H1 (cell line): ENCODE results near the gene PPP1R3F. TPM values are rescaled to one million over a fixed set of nuclear protein-coding genes. Genes with fewer than 3 reads are reported as not detected.

Experiments
- CTCF ChIA-PET: fragments of 300-600 bp; sonication (Branson Sonifier 250); formaldehyde crosslinking; loops from one replicate; lab custom pipeline; 2021; ENCODE audit not compliant: partially characterized antibody; lab: Charles Lee
- POLR2A ChIA-PET: fragments of 300-600 bp; sonication (Branson Sonifier 250); formaldehyde crosslinking; loops from one replicate; lab custom pipeline; 2021; ENCODE audit warnings: inconsistent platforms; ENCODE audit not compliant: partially characterized antibody; lab: Charles Lee
- DNase-seq, 2 experiments: peaks; one replicate each; pipeline versions ENCODE4 v3.0.0 to v3.0.0-alpha.2; 2010 to 2022; ENCODE audit warnings: low spot score in 2 of 2, low read depth in 1 of 2, mixed read lengths in 1 of 2
- FAIRE-seq: peaks from 2 replicates; lab custom pipeline; 2011; peaks lifted over from hg19 to GRCh38; lab: Jason Lieb, UNC
- H2AFZ ChIP-seq: 2 replicates; pipeline ENCODE4 v1.8.1; 2012; ENCODE audit warnings: low read length, inconsistent platforms
- H2AK5ac ChIP-seq: 2 replicates; pipeline ENCODE4 v1.6.1; 2013; ENCODE audit warnings: low read depth, low read length
- H2BK120ac ChIP-seq: replicated peaks from 2 replicates; pipeline ENCODE3; 2013; ENCODE audit warnings: low read depth, low read length, inconsistent platforms
- H2BK12ac ChIP-seq: 2 replicates; pipeline ENCODE4 v1.6.1; 2013; ENCODE audit warnings: low read depth, low read length
- H2BK15ac ChIP-seq: 2 replicates; pipeline ENCODE4 v1.6.1; 2013; ENCODE audit warnings: low read length
- H2BK20ac ChIP-seq: 2 replicates; pipeline ENCODE4 v1.6.1; 2013; ENCODE audit warnings: low read length
- H2BK5ac ChIP-seq: 2 replicates; pipeline ENCODE4 v1.6.1; 2013; ENCODE audit warnings: low read depth, low read length
- H3K14ac ChIP-seq: 2 replicates; pipeline ENCODE4 v1.6.1; 2013; ENCODE audit warnings: inconsistent platforms; ENCODE audit not compliant: insufficient read length
- H3K18ac ChIP-seq: 2 replicates; pipeline ENCODE4 v1.6.1; 2013; ENCODE audit warnings: low read length; ENCODE audit errors: extremely low read depth
- H3K23ac ChIP-seq: 2 replicates; pipeline ENCODE4 v1.6.1; 2013; ENCODE audit warnings: inconsistent platforms; ENCODE audit not compliant: insufficient read length
- H3K23me2 ChIP-seq: 2 replicates; pipeline ENCODE4 v1.6.1; 2013; ENCODE audit warnings: low read depth, low read length
- H3K27ac ChIP-seq: 2 replicates; pipeline ENCODE4 v1.6.1; 2011; ENCODE audit warnings: low read depth, low read length, inconsistent platforms
- H3K27me3 ChIP-seq, 4 experiments: replicated peaks in 1 of 4; 1 replicate in 1 of 4; 2 replicates in 3 of 4; pipeline versions ENCODE4 v1.6.1 to v1.8.1; 2011 to 2013; ENCODE audit warnings: low read length in 3 of 4, mild to moderate bottlenecking in 3 of 4, inconsistent platforms in 2 of 4, mixed read lengths in 2 of 4, moderate library complexity in 1 of 4; ENCODE audit not compliant: control insufficient read depth in 3 of 4, insufficient read depth in 3 of 4; ENCODE audit errors: extremely low read depth in 1 of 4
- H3K36me3 ChIP-seq, 4 experiments: 2 replicates each; pipeline versions ENCODE4 v1.6.1 to v1.8.1; 2011 to 2013; ENCODE audit warnings: mild to moderate bottlenecking in 4 of 4, low read length in 3 of 4, moderate library complexity in 2 of 4, control low read depth in 1 of 4, inconsistent platforms in 1 of 4; ENCODE audit not compliant: insufficient read depth in 4 of 4, control insufficient read depth in 2 of 4
- H3K4ac ChIP-seq: replicated peaks from 2 replicates; pipeline ENCODE3; 2013; ENCODE audit warnings: low read length, low read depth, mixed read lengths, inconsistent platforms; ENCODE audit not compliant: insufficient read length
- H3K4me1 ChIP-seq, 4 experiments: replicated peaks in 1 of 4; 1 replicate in 1 of 4; 2 replicates in 3 of 4; pipeline versions ENCODE4 v1.6.1 to v1.8.1; 2011 to 2013; ENCODE audit warnings: low read length in 3 of 4, inconsistent platforms in 2 of 4, mixed read lengths in 1 of 4; ENCODE audit not compliant: insufficient read depth in 4 of 4, control insufficient read depth in 3 of 4
- H3K4me2 ChIP-seq, 2 experiments: 2 replicates each; pipeline versions ENCODE4 v1.6.1 to v1.8.1; 2011 to 2013; ENCODE audit warnings: low read depth in 2 of 2, low read length in 2 of 2, control low read depth in 1 of 2, inconsistent platforms in 1 of 2, mild to moderate bottlenecking in 1 of 2; ENCODE audit not compliant: insufficient read depth in 1 of 2
- H3K4me3 ChIP-seq, 4 experiments: fragments of 200-600, 300-600 bp in 1 of 4; sonication (generic), shearing (Covaris generic), sonication (Bioruptor Twin) in 1 of 4; 2 replicates each; pipeline versions ENCODE4 v1.5.1 to v1.8.1; 2011 to 2016; ENCODE audit warnings: low read length in 4 of 4, low read depth in 3 of 4, control low read depth in 2 of 4, inconsistent platforms in 2 of 4, mild to moderate bottlenecking in 2 of 4, mixed read lengths in 1 of 4, moderate library complexity in 1 of 4; ENCODE audit not compliant: insufficient read depth in 2 of 4; ENCODE audit errors: extremely low read depth in 1 of 4
- H3K56ac ChIP-seq: replicated peaks from 2 replicates; pipeline ENCODE3; 2013; ENCODE audit warnings: low read depth, mild to moderate bottlenecking, mixed read lengths, low read length, inconsistent platforms; ENCODE audit not compliant: insufficient read length
- H3K79me1 ChIP-seq: 2 replicates; pipeline ENCODE4 v1.6.1; 2013; ENCODE audit warnings: low read depth, low read length, control low read depth
- H3K79me2 ChIP-seq, 2 experiments: 2 replicates each; pipeline versions ENCODE4 v1.6.1 to v1.8.1; 2012 to 2013; ENCODE audit warnings: low read length in 2 of 2, mild to moderate bottlenecking in 2 of 2, inconsistent platforms in 1 of 2; ENCODE audit not compliant: insufficient read depth in 2 of 2, control insufficient read depth in 1 of 2
- H3K9ac ChIP-seq, 4 experiments: replicated peaks in 1 of 4; 1 replicate in 1 of 4; 2 replicates in 3 of 4; pipeline versions ENCODE4 v1.6.1 to v1.8.1; 2011 to 2013; ENCODE audit warnings: low read depth in 3 of 4, low read length in 3 of 4, control low read depth in 2 of 4, mild to moderate bottlenecking in 2 of 4, moderate library complexity in 2 of 4, inconsistent platforms in 1 of 4; ENCODE audit errors: extremely low read depth in 1 of 4
- H3K9me3 ChIP-seq, 2 experiments: 2 replicates each; pipeline versions ENCODE4 v1.6.1 to v1.8.1; 2012 to 2013; ENCODE audit warnings: mild to moderate bottlenecking in 2 of 2, moderate library complexity in 2 of 2, control low read depth in 1 of 2, inconsistent platforms in 1 of 2, low read depth in 1 of 2, low read length in 1 of 2, mixed read lengths in 1 of 2; ENCODE audit not compliant: insufficient read depth in 2 of 2
- H4K20me1 ChIP-seq, 2 experiments: replicated peaks in 1 of 2; 2 replicates each; pipeline versions ENCODE3 to v1.8.1; 2011 to 2013; ENCODE audit warnings: inconsistent platforms in 2 of 2, low read length in 2 of 2, mild to moderate bottlenecking in 1 of 2; ENCODE audit not compliant: insufficient read depth in 2 of 2, control insufficient read depth in 1 of 2
- H4K5ac ChIP-seq: 2 replicates; pipeline ENCODE4 v1.6.1; 2013; ENCODE audit warnings: low read length, low read depth, mixed read lengths, inconsistent platforms; ENCODE audit not compliant: insufficient read length
- H4K8ac ChIP-seq: 2 replicates; pipeline ENCODE4 v1.8.0; 2013; ENCODE audit warnings: mild to moderate bottlenecking, moderate library complexity, low read length, inconsistent platforms; ENCODE audit not compliant: insufficient read depth; ENCODE audit errors: extremely low read depth
- H4K91ac ChIP-seq: replicated peaks from 2 replicates; pipeline ENCODE3; 2013; ENCODE audit warnings: low read length, mixed read lengths, inconsistent platforms; ENCODE audit not compliant: insufficient read length
- CHD1 ChIP-seq: IDR thresholded peaks from 2 replicates; pipeline ENCODE4 v1.6.1; 2012; ENCODE audit warnings: low read depth, low read length, improper control_type of control experiment
- YY1 ChIP-seq: IDR thresholded peaks from 2 replicates; pipeline ENCODE4 v1.6.1; 2011; ENCODE audit warnings: low read depth, mild to moderate bottlenecking, low read length
- WGBS, 2 experiments: shearing (Covaris generic) in 1 of 2; methylation state at CpG; one replicate each; pipeline versions ENCODE4 v1.1.6 to v1.1.7; 2013 to 2015; ENCODE audit warnings: low lambda C conversion rate in 2 of 2, mixed read lengths in 2 of 2, inconsistent platforms in 1 of 2, low coverage in 1 of 2, missing lambda C conversion rate in 1 of 2; ENCODE audit not compliant: insufficient replicate concordance in 2 of 2, insufficient coverage in 1 of 2, insufficient read length in 1 of 2; ENCODE audit errors: extremely low coverage in 1 of 2, missing lambda C conversion rate in 1 of 2; 5-methylcytosine and 5-hydroxymethylcytosine counted together
- polyA plus RNA-seq, 7 experiments: library from polyadenylated mRNA; depleted of rRNA in 3 of 7; stranded (reverse) in 5 of 7; unstranded in 2 of 7; fragments of >200 nt in 5 of 7; fragments of 200-250 nt in 2 of 7; gene quantifications; 1 replicate in 5 of 7; 2 replicates in 1 of 7; 4 replicates in 1 of 7; pipeline versions ENCODE4 v1.2.1 to v1.2.3, GENCODE V29; 2011 to 2013; ENCODE audit warnings: missing spikeins in 2 of 7, mixed read lengths in 2 of 7
- total RNA-seq: library from RNA; stranded (reverse); fragmentation: NEBNext Ultra II Directional; extraction: Animal tissue kit (Norgen Biotek cat#: 25700); gene quantifications from 2 replicates; pipeline ENCODE4 v1.2.1, GENCODE V29; 2021

PPP1R3F gene
- total and polyA plus RNA-seq, 2 of the 8 experiments (the other 6 are each of a cell fraction or from before 2014, with no cell fraction given), result 5.1 to 6.8 TPM

- Histone ChIP-seq H4K8ac (no peak overlapping the region), H2AK5ac (no peak overlapping the region), H3K27ac (no peak overlapping the region), H3K4ac (no peak overlapping the region), H3K79me1 (no peaks in the 10 kb centered on the region), H3K4me2 (no peak overlapping the region), H2BK5ac (no peak overlapping the region), H3K18ac (no peak overlapping the region), H3K27me3 (no peaks in the 10 kb centered on the region)
- FAIRE-seq, result no peak
- CTCF ChIA-PET, result interaction anchor here (1.6 kb wide), 1 partner anchor 62 kb away, joined by 8 read pairs; no protein-coding TSS in a partner anchor
- TF ChIP-seq CHD1 (no peak), YY1 (0 out of 2 replicates have a peak, but pooled peaks have one; percentile 27)
- TF ChIP-seq, all 59 proteins: peak for 1
- no peak overlapping the region for H4K5ac ChIP-seq
- DNase-seq, result no peak
- H2BK15ac ChIP-seq, result no peak overlapping the region
- H3K56ac ChIP-seq, result no peak overlapping the region
- no peaks in the 10 kb centered on the region for H3K79me2 ChIP-seq
- H3K9me3 ChIP-seq, result no peaks in the 10 kb centered on the region
- no peak overlapping the region for H2BK12ac ChIP-seq
- no peaks in the 10 kb centered on the region for H4K20me1 ChIP-seq
- WGBS, 2 experiments, result 92% methylated on average over 4 of the region's 7 CpGs; no CpG with 5 or more reads in 1 of the 2 experiments
- H3K9ac ChIP-seq, result no peak overlapping the region
- no peaks in the 10 kb centered on the region for H3K36me3 ChIP-seq
- H3K23ac ChIP-seq, result no peak overlapping the region
- H3K23me2 ChIP-seq, result no peaks in the 10 kb centered on the region; the same call in 1 of the 2 replicates
- H3K4me3 ChIP-seq, result no peak overlapping the region
- POLR2A ChIA-PET, result interaction anchor here (1.1 to 2.1 kb wide), 2 partner anchors 9 to 13 kb away, joined by 3 to 6 read pairs; partner anchors contain the start of gene FOXP3
- no peak overlapping the region for H3K14ac ChIP-seq
- H4K91ac ChIP-seq, result no peak overlapping the region
- H2BK20ac ChIP-seq, result no peak overlapping the region
- H2AFZ ChIP-seq, result no peak overlapping the region
- H3K4me1 ChIP-seq, result no peaks in the 10 kb centered on the region; a peak in 1 of 7 replicates
- H2BK120ac ChIP-seq, result no peak overlapping the region
These were observed 15.0 kb upstream of the PPP1R3F start for GRCh38 chrX:49254639-49255038.
